Activated CD4-positive, alpha-beta T cell treated with anti-CD3 and anti-CD28 coated beads for 36 hours (primary cell): ENCODE data around the gene NXN. TPM values are rescaled to one million over a fixed set of nuclear protein-coding genes. Genes with fewer than 3 reads are reported as not detected.
A peak's percentile ranks its signal among the peaks of the same experiment; 100 is the strongest.
"Not testable (repeated sequence)": the region's sequence is repeated elsewhere in the genome, so short reads cannot be mapped to it uniquely, and the experiment has no call there.

ENCODE experiments used
- ATAC-seq: fragments of 200-7000 bp; cut with Tn5 transposase; one replicate; pipeline ENCODE4 v1.10.0; 2021; ENCODE audit warnings: mild to moderate bottlenecking, moderate library complexity
- CTCF ChIA-PET: fragments of 350-600 bp; sonication (Branson Sonifier 250); formaldehyde crosslinking; loops from one replicate; lab custom pipeline; 2021; ENCODE audit warnings: antibody characterized with exemption; lab: Charles Lee
- POLR2A ChIA-PET: fragments of 350-600 bp; sonication (Branson Sonifier 250); formaldehyde crosslinking; loops from one replicate; lab custom pipeline; 2021; ENCODE audit warnings: antibody characterized with exemption, inconsistent platforms; lab: Charles Lee
- DNase-seq: peaks from one replicate; pipeline ENCODE4 v3.0.0-alpha.2; 2020
- H3K27ac Mint-ChIP-seq: one replicate; pipeline ENCODE4 v1.8.0; 2021; ENCODE audit warnings: mixed read lengths
- H3K27me3 Mint-ChIP-seq: one replicate; pipeline ENCODE4 v1.8.0; 2021; ENCODE audit warnings: mixed read lengths
- H3K36me3 Mint-ChIP-seq: one replicate; pipeline ENCODE4 v1.8.0; 2021; ENCODE audit warnings: low read depth, mixed read lengths
- H3K4me1 Mint-ChIP-seq: one replicate; pipeline ENCODE4 v1.8.0; 2021; ENCODE audit warnings: mixed read lengths
- H3K4me3 Mint-ChIP-seq: one replicate; pipeline ENCODE4 v1.8.0; 2021; ENCODE audit warnings: mild to moderate bottlenecking, moderate library complexity, mixed read lengths
- H3K9me3 Mint-ChIP-seq: one replicate; pipeline ENCODE4 v1.8.0; 2021; ENCODE audit warnings: low read depth, mixed read lengths
- intact Hi-C, 2 experiments: fragments of 100-400 bp; cut with DNase I in 1 of 2; cut with micrococcal nuclease in 1 of 2; formaldehyde crosslinking; loops; one replicate each; pipeline versions ENCODE4 v1.14.2 to v1.15.1; 2022 to 2024; cut with DNase I, micrococcal nuclease
- total RNA-seq, 2 experiments: library from RNA; stranded (reverse); gene quantifications; one replicate each; pipeline ENCODE4 v1.2.3, GENCODE V29; 2021

NXN gene
- total RNA-seq, 2 experiments from 2014 or later: 0.93 to 1.4 TPM

- H3K9me3 Mint-ChIP-seq, ATAC-seq, H3K27ac Mint-ChIP-seq, H3K36me3 Mint-ChIP-seq, POLR2A ChIA-PET, DNase-seq, H3K4me3 Mint-ChIP-seq, intact Hi-C loops, H3K4me1 Mint-ChIP-seq: not testable (repeated sequence)
- CTCF ChIA-PET: interaction anchor here (0.6 kb wide), 1 partner anchor 243 kb away, joined by 5 read pairs; no protein-coding TSS in a partner anchor
- H3K27me3 Mint-ChIP-seq: peaks cover 15% of the 10 kb centered on the region
These were observed 126.7 kb downstream of the NXN start for GRCh38 chr17:852850-853249.

- intact Hi-C loops: no loop called here
- ChIA-PET POLR2A (no interaction called here), CTCF (no interaction called here)
- Mint-ChIP-seq H3K4me3 (no peak overlapping the region), H3K9me3 (no peaks in the 10 kb centered on the region), H3K36me3 (no peaks in the 10 kb centered on the region), H3K27me3 (peaks cover 20% of the 10 kb centered on the region), H3K27ac (no peak overlapping the region), H3K4me1 (peaks cover 7% of the 10 kb centered on the region)
- ATAC-seq (no peak), DNase-seq (no peak)
These were observed 127.2 kb downstream of the NXN start for GRCh38 chr17:852349-852748.

- H3K36me3 Mint-ChIP-seq: no peaks in the 10 kb centered on the region
- no peak overlapping the region for H3K27ac Mint-ChIP-seq
- no peak overlapping the region for H3K4me3 Mint-ChIP-seq
- peaks cover 24% of the 10 kb centered on the region for H3K27me3 Mint-ChIP-seq
- ChIA-PET CTCF (no interaction called here), POLR2A (no interaction called here)
- DNase-seq (no peak), ATAC-seq (no peak)
- intact Hi-C loops: no loop called here
- H3K9me3 Mint-ChIP-seq: no peaks in the 10 kb centered on the region
- H3K4me1 Mint-ChIP-seq: peaks cover 11% of the 10 kb centered on the region
These were observed 127.7 kb downstream of the NXN start for GRCh38 chr17:851924-852323.

- no peak for ATAC-seq
- Mint-ChIP-seq H3K36me3 (no peaks in the 10 kb centered on the region), H3K9me3 (no peaks in the 10 kb centered on the region), H3K27me3 (peaks cover 30% of the 10 kb centered on the region), H3K4me1 (peaks cover 17% of the 10 kb centered on the region), H3K4me3 (no peak overlapping the region), H3K27ac (no peak overlapping the region)
- POLR2A ChIA-PET: no interaction called here
- DNase-seq: no peak
- intact Hi-C loops: no loop called here
- CTCF ChIA-PET: interaction anchor here (0.7 kb wide), 1 partner anchor 330 kb away, joined by 3 read pairs; no protein-coding TSS in a partner anchor
These were observed 128.5 kb downstream of the NXN start for GRCh38 chr17:850851-851763.

GRCh38 chr17:850086-850850 is 129.3 kb downstream of the NXN start:
- POLR2A ChIA-PET: no interaction called here
- H3K27me3 Mint-ChIP-seq: peaks cover 33% of the 10 kb centered on the region
- intact Hi-C loops: no loop called here
- no peaks in the 10 kb centered on the region for H3K36me3 Mint-ChIP-seq
- no peak overlapping the region for H3K4me3 Mint-ChIP-seq
- H3K4me1 Mint-ChIP-seq: peaks cover 17% of the 10 kb centered on the region
- ATAC-seq (no peak), DNase-seq (no peak)
- no peaks in the 10 kb centered on the region for H3K9me3 Mint-ChIP-seq
- no peak overlapping the region for H3K27ac Mint-ChIP-seq
- CTCF ChIA-PET: no interaction called here

- Mint-ChIP-seq H3K4me3 (no peak overlapping the region), H3K9me3 (no peaks in the 10 kb centered on the region), H3K4me1 (peaks cover 17% of the 10 kb centered on the region), H3K27me3 (peaks cover 41% of the 10 kb centered on the region), H3K27ac (no peak overlapping the region), H3K36me3 (no peaks in the 10 kb centered on the region)
- ChIA-PET POLR2A (no interaction called here), CTCF (no interaction called here)
- intact Hi-C loops: no loop called here
- ATAC-seq (no peak), DNase-seq (no peak)
These were observed 131.2 kb downstream of the NXN start for GRCh38 chr17:848402-848801.

- DNase-seq (peak; percentile 10), ATAC-seq (no peak)
- Mint-ChIP-seq H3K9me3 (no peaks in the 10 kb centered on the region), H3K27ac (no peak overlapping the region), H3K4me1 (peaks cover 17% of the 10 kb centered on the region), H3K27me3 (peaks cover 40% of the 10 kb centered on the region), H3K36me3 (no peaks in the 10 kb centered on the region), H3K4me3 (no peak overlapping the region)
- ChIA-PET POLR2A (no interaction called here), CTCF (interaction anchor here (0.6 to 0.8 kb wide), 3 partner anchors 116 to 295 kb away, joined by 3 read pairs; no protein-coding TSS in a partner anchor)
- intact Hi-C loops: no loop called here
These were observed 132.4 kb downstream of the NXN start for GRCh38 chr17:846901-847843.

GRCh38 chr17:841313-841712 is 138.3 kb downstream of the NXN start:
- Mint-ChIP-seq H3K27me3 (peaks cover 12% of the 10 kb centered on the region), H3K9me3 (no peaks in the 10 kb centered on the region), H3K4me3 (no peak overlapping the region), H3K27ac (no peak overlapping the region), H3K4me1 (no peaks in the 10 kb centered on the region), H3K36me3 (no peaks in the 10 kb centered on the region)
- POLR2A ChIA-PET: no interaction called here
- intact Hi-C loops: no loop called here
- DNase-seq (no peak), ATAC-seq (no peak)
- CTCF ChIA-PET: no interaction called here

GRCh38 chr17:838486-838885 is 141.1 kb downstream of the NXN start:
- intact Hi-C loops: no loop called here
- ChIA-PET CTCF (interaction anchor here (0.6 kb wide), 1 partner anchor 45 kb away, joined by 3 read pairs; no protein-coding TSS in a partner anchor), POLR2A (no interaction called here)
- Mint-ChIP-seq H3K9me3 (no peaks in the 10 kb centered on the region), H3K36me3 (no peaks in the 10 kb centered on the region), H3K27me3 (no peaks in the 10 kb centered on the region), H3K4me1 (no peaks in the 10 kb centered on the region), H3K4me3 (no peak overlapping the region), H3K27ac (no peak overlapping the region)
- DNase-seq: no peak
- no peak for ATAC-seq

- H3K27ac Mint-ChIP-seq: no peak overlapping the region
- POLR2A ChIA-PET: no interaction called here
- DNase-seq: no peak
- intact Hi-C loops: no loop called here
- CTCF ChIA-PET: no interaction called here
- ATAC-seq: no peak
- no peaks in the 10 kb centered on the region for H3K4me1 Mint-ChIP-seq
- no peaks in the 10 kb centered on the region for H3K9me3 Mint-ChIP-seq
- H3K27me3 Mint-ChIP-seq: no peaks in the 10 kb centered on the region
- no peak overlapping the region for H3K4me3 Mint-ChIP-seq
- no peaks in the 10 kb centered on the region for H3K36me3 Mint-ChIP-seq
These were observed 143.4 kb downstream of the NXN start for GRCh38 chr17:836151-836550.

- ATAC-seq, H3K4me3 Mint-ChIP-seq, H3K27ac Mint-ChIP-seq, H3K9me3 Mint-ChIP-seq, DNase-seq, H3K27me3 Mint-ChIP-seq, H3K36me3 Mint-ChIP-seq, CTCF ChIA-PET, H3K4me1 Mint-ChIP-seq, intact Hi-C loops: not testable (repeated sequence)
- POLR2A ChIA-PET: interaction anchor here (0.7 kb wide), 1 partner anchor 49 kb away, joined by 3 read pairs; no protein-coding TSS in a partner anchor
These were observed 143.9 kb downstream of the NXN start for GRCh38 chr17:835721-836120.
